Fibroblast of lung (primary cell): ENCODE results near the gene H1-8. TPM values are rescaled to one million over a fixed set of nuclear protein-coding genes. Genes with fewer than 3 reads are reported as not detected.

Source experiments
- DNase-seq, 2 donors: peaks; one replicate each; pipeline versions ENCODE4 v3.0.0 to v3.0.0-alpha.2; 2010; ENCODE audit warnings: low read depth in 2 of 2
- H2AFZ ChIP-seq: 2 replicates; pipeline ENCODE4 v1.5.1; 2012; ENCODE audit warnings: low read length, control low read depth, inconsistent platforms
- H3K27ac ChIP-seq: 2 replicates; pipeline ENCODE4 v1.5.1; 2011; ENCODE audit warnings: low read length, control low read depth; ENCODE audit not compliant: insufficient read depth
- H3K27me3 ChIP-seq: 2 replicates; pipeline ENCODE4 v1.5.1; 2011; ENCODE audit warnings: mild to moderate bottlenecking, low read length; ENCODE audit not compliant: control insufficient read depth, insufficient read depth
- H3K36me3 ChIP-seq: 2 replicates; pipeline ENCODE4 v1.5.1; 2011; ENCODE audit warnings: low read length; ENCODE audit not compliant: control insufficient read depth, insufficient read depth
- H3K4me1 ChIP-seq: 2 replicates; pipeline ENCODE4 v1.5.1; 2011; ENCODE audit warnings: low read length; ENCODE audit not compliant: control insufficient read depth, insufficient read depth; ENCODE audit errors: extremely low read depth
- H3K4me2 ChIP-seq: 2 replicates; pipeline ENCODE4 v1.5.1; 2011; ENCODE audit warnings: low read length, control low read depth; ENCODE audit not compliant: insufficient read depth; ENCODE audit errors: extremely low read depth
- H3K4me3 ChIP-seq, 4 experiments: fragments of 200-600 bp in 1 of 4; sonication (generic) in 1 of 4; replicated peaks in 1 of 4; 2 replicates each; pipeline ENCODE4 v1.5.1; 2011 to 2016; ENCODE audit warnings: low read length in 4 of 4, low read depth in 3 of 4, mild to moderate bottlenecking in 3 of 4, control low read depth in 2 of 4, inconsistent platforms in 1 of 4, mixed read lengths in 1 of 4; ENCODE audit not compliant: insufficient read depth in 1 of 4; ENCODE audit errors: control extremely low read depth in 1 of 4
- H3K79me2 ChIP-seq: 2 replicates; pipeline ENCODE4 v1.5.1; 2012; ENCODE audit warnings: mild to moderate bottlenecking, low read length, inconsistent platforms; ENCODE audit not compliant: control insufficient read depth, insufficient read depth
- H3K9ac ChIP-seq: 2 replicates; pipeline ENCODE4 v1.5.1; 2011; ENCODE audit warnings: mild to moderate bottlenecking, low read length, control low read depth; ENCODE audit not compliant: insufficient read depth
- H3K9me3 ChIP-seq: 2 replicates; pipeline ENCODE4 v1.5.1; 2012; ENCODE audit warnings: low read depth, low read length; ENCODE audit not compliant: control insufficient read depth, insufficient read depth
- H4K20me1 ChIP-seq: 2 replicates; pipeline ENCODE4 v1.5.1; 2011; ENCODE audit warnings: low read length; ENCODE audit not compliant: control insufficient read depth, insufficient read depth; ENCODE audit errors: extremely low read depth
- EZH2 ChIP-seq: IDR thresholded peaks from 2 replicates; pipeline ENCODE4 v1.5.1; 2012; ENCODE audit warnings: low read length, control low read depth, mild to moderate bottlenecking; ENCODE audit errors: missing control alignments
- polyA plus RNA-seq, 2 donors: library from polyadenylated mRNA; depleted of rRNA in 1 of 2; stranded (reverse) in 1 of 2; unstranded in 1 of 2; fragments of >200 nt; gene quantifications; 2 replicates each; pipeline ENCODE4 v1.2.1, GENCODE V29; 2011 to 2012; ENCODE audit warnings: missing spikeins in 1 of 2
- total RNA-seq: library from RNA; depleted of rRNA; stranded (reverse); fragments of >200 nt; gene quantifications from 2 replicates; pipeline ENCODE4 v1.2.1, GENCODE V29; 2014
- TF ChIP-seq, protein P1 (sequence below), 2 donors: IDR thresholded peaks in 1 of 2; conservative IDR thresholded peaks in 1 of 2; 1 replicate in 1 of 2; 2 replicates in 1 of 2; pipeline ENCODE4 v1.5.1; 2011 to 2012; ENCODE audit warnings: low read length in 2 of 2, control low read depth in 1 of 2, inconsistent platforms in 1 of 2, low read depth in 1 of 2, mild to moderate bottlenecking in 1 of 2

H1-8 gene
- total and polyA plus RNA-seq, 2 donors (not counting 1 experiment from before 2014, with no cell fraction given) = not detected

DNA sequence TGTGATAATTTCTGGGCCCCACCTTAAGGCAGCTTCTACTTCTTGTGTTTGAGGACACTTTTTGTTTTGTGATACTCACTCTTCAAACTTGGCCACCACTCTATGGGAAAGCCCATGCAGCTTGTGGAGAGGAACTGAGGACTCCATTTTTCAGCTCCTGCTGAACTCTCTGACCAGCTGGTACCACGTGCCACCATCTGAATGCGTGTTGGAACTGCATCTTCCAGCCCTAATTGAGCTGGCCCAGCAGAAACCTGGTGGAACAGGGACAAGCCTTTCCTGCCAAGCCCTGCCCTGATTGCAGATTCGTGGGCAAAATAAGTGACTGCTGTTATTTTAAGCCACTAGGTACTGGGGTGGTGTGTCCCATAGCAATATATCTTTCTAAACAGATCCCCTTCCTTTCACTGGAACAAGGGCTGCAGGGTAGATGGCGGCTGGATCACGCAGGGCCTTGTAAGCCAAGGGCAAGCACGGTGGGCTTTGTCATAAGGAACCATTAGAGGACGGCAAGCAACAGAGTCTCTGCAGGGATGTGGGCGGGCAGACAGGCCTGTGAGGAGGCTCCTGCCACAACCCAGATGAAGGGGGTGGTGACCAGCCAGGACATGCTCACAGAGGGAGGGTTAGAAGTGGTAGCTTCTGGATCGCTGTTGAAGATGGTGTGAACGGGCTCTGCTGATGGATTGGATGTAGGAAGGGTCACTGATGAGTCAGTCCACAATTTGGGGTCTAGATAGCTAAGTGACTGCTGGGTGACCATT lies 9.5 kb downstream of the H1-8 start:
- peaks cover 14% of the 10 kb centered on the region for H3K4me1 ChIP-seq
- H3K9me3 ChIP-seq = no peaks in the 10 kb centered on the region
- no peak overlapping the region for H3K4me3 ChIP-seq
- H3K79me2 ChIP-seq = no peaks in the 10 kb centered on the region
- H3K27me3 ChIP-seq = no peaks in the 10 kb centered on the region
- TF ChIP-seq, protein P1, sequence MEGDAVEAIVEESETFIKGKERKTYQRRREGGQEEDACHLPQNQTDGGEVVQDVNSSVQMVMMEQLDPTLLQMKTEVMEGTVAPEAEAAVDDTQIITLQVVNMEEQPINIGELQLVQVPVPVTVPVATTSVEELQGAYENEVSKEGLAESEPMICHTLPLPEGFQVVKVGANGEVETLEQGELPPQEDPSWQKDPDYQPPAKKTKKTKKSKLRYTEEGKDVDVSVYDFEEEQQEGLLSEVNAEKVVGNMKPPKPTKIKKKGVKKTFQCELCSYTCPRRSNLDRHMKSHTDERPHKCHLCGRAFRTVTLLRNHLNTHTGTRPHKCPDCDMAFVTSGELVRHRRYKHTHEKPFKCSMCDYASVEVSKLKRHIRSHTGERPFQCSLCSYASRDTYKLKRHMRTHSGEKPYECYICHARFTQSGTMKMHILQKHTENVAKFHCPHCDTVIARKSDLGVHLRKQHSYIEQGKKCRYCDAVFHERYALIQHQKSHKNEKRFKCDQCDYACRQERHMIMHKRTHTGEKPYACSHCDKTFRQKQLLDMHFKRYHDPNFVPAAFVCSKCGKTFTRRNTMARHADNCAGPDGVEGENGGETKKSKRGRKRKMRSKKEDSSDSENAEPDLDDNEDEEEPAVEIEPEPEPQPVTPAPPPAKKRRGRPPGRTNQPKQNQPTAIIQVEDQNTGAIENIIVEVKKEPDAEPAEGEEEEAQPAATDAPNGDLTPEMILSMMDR (conservative IDR thresholded peaks at IDR 0.05 in 1 of 2, IDR thresholded peaks at IDR 0.05 in 1 of 2; ENCODE audit: low read depth in 1 of 2, low read length in 2 of 2) = no peak
- TF ChIP-seq EZH2 = no peak
- H3K9ac ChIP-seq = no peak overlapping the region
- no peak for DNase-seq
- H3K27ac ChIP-seq = no peak overlapping the region
- peaks cover 18% of the 10 kb centered on the region for H3K36me3 ChIP-seq
- no peaks in the 10 kb centered on the region for H4K20me1 ChIP-seq
- no peak overlapping the region for H3K4me2 ChIP-seq
- H2AFZ ChIP-seq = no peak overlapping the region

DNA sequence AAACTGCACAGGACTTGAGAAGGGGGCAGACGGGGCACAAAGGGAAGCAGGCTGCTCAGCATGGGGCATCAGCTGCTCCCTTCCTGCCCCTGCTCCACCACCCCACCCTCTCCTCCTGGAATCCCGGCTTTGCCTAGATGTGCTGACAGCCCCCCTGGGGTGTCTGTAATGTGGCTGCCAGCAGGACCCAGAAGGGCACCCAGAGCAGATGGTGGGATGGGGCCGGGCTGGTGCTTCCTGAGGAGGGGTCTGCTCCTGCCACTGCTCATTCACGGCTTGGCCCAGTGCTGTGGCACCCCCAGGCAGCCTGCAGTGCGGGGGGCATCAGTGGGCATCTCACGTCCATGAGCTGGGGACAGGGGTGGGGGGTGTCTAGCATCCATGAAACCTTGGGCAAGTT lies 10.2 kb downstream of the H1-8 start:
- Histone ChIP-seq H3K4me2 (no peak overlapping the region), H3K4me3 (no peak overlapping the region), H4K20me1 (no peaks in the 10 kb centered on the region), H3K9me3 (no peaks in the 10 kb centered on the region), H3K27ac (no peak overlapping the region), H2AFZ (no peak overlapping the region), H3K4me1 (peaks cover 19% of the 10 kb centered on the region), H3K79me2 (no peaks in the 10 kb centered on the region), H3K9ac (no peak overlapping the region), H3K36me3 (peaks cover 18% of the 10 kb centered on the region), H3K27me3 (no peaks in the 10 kb centered on the region)
- TF ChIP-seq, protein P1 (conservative IDR thresholded peaks at IDR 0.05 in 1 of 2, IDR thresholded peaks at IDR 0.05 in 1 of 2; ENCODE audit: low read depth in 1 of 2, low read length in 2 of 2) = no peak
- TF ChIP-seq EZH2 = no peak
- DNase-seq = no peak

DNA sequence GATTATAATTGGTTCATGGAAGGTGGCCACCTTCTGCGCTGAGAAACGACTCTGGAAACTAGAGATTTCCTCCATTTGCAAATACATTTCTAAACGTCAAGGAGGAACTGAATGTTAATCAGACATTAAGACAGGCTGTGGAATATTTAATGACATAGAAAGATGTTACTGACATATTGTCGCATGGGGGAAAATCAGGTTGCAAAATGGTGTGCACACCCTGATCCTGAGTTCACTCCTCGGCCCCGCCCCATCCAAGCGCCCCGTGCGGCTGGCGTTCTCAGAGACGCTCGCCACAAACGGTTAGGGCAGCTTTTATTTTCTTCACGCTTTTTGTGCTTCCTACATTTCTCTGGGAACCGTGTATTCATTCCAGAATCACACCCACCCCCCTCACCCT lies 10.7 kb downstream of the H1-8 start:
- Histone ChIP-seq H3K4me2 (no peak overlapping the region), H3K36me3 (peaks cover 18% of the 10 kb centered on the region), H3K4me1 (peaks cover 24% of the 10 kb centered on the region), H3K9me3 (no peaks in the 10 kb centered on the region), H3K27ac (no peak overlapping the region), H3K79me2 (no peaks in the 10 kb centered on the region), H2AFZ (no peak overlapping the region), H3K4me3 (no peak overlapping the region), H4K20me1 (no peaks in the 10 kb centered on the region), H3K9ac (no peak overlapping the region), H3K27me3 (no peaks in the 10 kb centered on the region)
- TF ChIP-seq EZH2 = no peak
- TF ChIP-seq, protein P1 (conservative IDR thresholded peaks at IDR 0.05 in 1 of 2, IDR thresholded peaks at IDR 0.05 in 1 of 2; ENCODE audit: low read depth in 1 of 2, low read length in 2 of 2) = no peak
- no peak for DNase-seq
